Femur (tissue), 1 donor: ENCODE measurements around the gene MGAT3.
A peak's percentile ranks its signal among the peaks of the same experiment; 100 is the strongest.
"Not testable (repeated sequence)": the region's sequence is repeated elsewhere in the genome, so short reads cannot be mapped to it uniquely, and the experiment has no call there.

ENCODE experiments used
- DNase-seq: peaks from one replicate; pipeline ENCODE4 v3.0.0-alpha.2; 2017

Gene MGAT3

GRCh38 chr22:39494471-39495120 lies 37.8 kb downstream of the MGAT3 start:
- no peak for DNase-seq

GRCh38 chr22:39496131-39496838 lies 39.5 kb downstream of the MGAT3 start:
- DNase-seq = peak; percentile 78

GRCh38 chr22:39497429-39497828 lies 40.6 kb downstream of the MGAT3 start:
- DNase-seq = no peak

- no peak for DNase-seq
Measured at GRCh38 chr22:39498368-39498767, 41.6 kb downstream of the MGAT3 start.

GRCh38 chr22:39498802-39499201 lies 42.0 kb downstream of the MGAT3 start:
- DNase-seq = no peak

- no peak for DNase-seq
Measured at GRCh38 chr22:39500101-39500500, 43.3 kb downstream of the MGAT3 start.

GRCh38 chr22:39501644-39502108 lies 44.9 kb downstream of the MGAT3 start:
- DNase-seq = no peak

- DNase-seq = peak; percentile 98
Measured at GRCh38 chr22:39502109-39502788, 45.4 kb downstream of the MGAT3 start, which contains the start of gene MIEF1. TSS of gene MIEF1 (plus strand) at chr22:39502290. CDS start at chr22:39511295, 9,005 bp downstream.

- no peak for DNase-seq
Measured at GRCh38 chr22:39502789-39503409, 46.1 kb downstream of the MGAT3 start.

GRCh38 chr22:39503630-39504029 lies 46.8 kb downstream of the MGAT3 start:
- DNase-seq = no peak

GRCh38 chr22:39504071-39504470 lies 47.3 kb downstream of the MGAT3 start:
- no peak for DNase-seq

GRCh38 chr22:39507021-39507420 lies 50.2 kb downstream of the MGAT3 start:
- not testable (repeated sequence) for DNase-seq

- DNase-seq = no peak
Measured at GRCh38 chr22:39508393-39508792, 51.6 kb downstream of the MGAT3 start.

GRCh38 chr22:39510529-39511149 lies 53.8 kb downstream of the MGAT3 start:
- no peak for DNase-seq

GRCh38 chr22:39511226-39511625 lies 54.4 kb downstream of the MGAT3 start:
- no peak for DNase-seq

GRCh38 chr22:39512026-39512425 lies 55.2 kb downstream of the MGAT3 start:
- no peak for DNase-seq

GRCh38 chr22:39513791-39514190 lies 57.0 kb downstream of the MGAT3 start:
- DNase-seq = no peak

GRCh38 chr22:39514373-39514973 lies 57.7 kb downstream of the MGAT3 start:
- DNase-seq = peak; percentile 61

GRCh38 chr22:39515266-39516050 lies 58.6 kb downstream of the MGAT3 start:
- DNase-seq = no peak

- DNase-seq = no peak
Measured at GRCh38 chr22:39517470-39517869, 60.7 kb downstream of the MGAT3 start.

GRCh38 chr22:39518144-39518786 lies 61.5 kb downstream of the MGAT3 start:
- DNase-seq = no peak
